T-helper 22 cell (primary cell): Measurements from ENCODE around the gene C11orf91.
"Not testable (repeated sequence)": the region's sequence is repeated elsewhere in the genome, so short reads cannot be mapped to it uniquely, and the experiment has no call there.

ENCODE experiments used
- DNase-seq: peaks from one replicate; pipeline ENCODE4 v3.0.0-alpha.2; 2020; ENCODE audit warnings: low read depth

C11orf91 gene

GRCh38 chr11:33700502-33701271, at the start of gene C11orf91:
Gene C11orf91 (minus strand): TSS chr11:33700826. CDS start chr11:33700740, 86 bp downstream.
- DNase-seq = peak; percentile 88

GRCh38 chr11:33747979-33748378, 47.4 kb upstream of the C11orf91 start:
- DNase-seq = no peak

- no peak for DNase-seq
Observed at GRCh38 chr11:33743291-33743690, 42.7 kb upstream of the C11orf91 start.

GRCh38 chr11:33742249-33742851, 41.7 kb upstream of the C11orf91 start:
- DNase-seq = no peak

- no peak for DNase-seq
Observed at GRCh38 chr11:33741806-33742205, 41.2 kb upstream of the C11orf91 start.

- no peak for DNase-seq
Observed at GRCh38 chr11:33737362-33737821, 36.8 kb upstream of the C11orf91 start.

- DNase-seq = peak; percentile 84
Observed at GRCh38 chr11:33736148-33736812, 35.7 kb upstream of the C11orf91 start, which contains the start of gene CD59. Gene CD59 (minus strand): TSS chr11:33736423. CDS start chr11:33722445, 13,978 bp downstream.

GRCh38 chr11:33735271-33736147, 34.9 kb upstream of the C11orf91 start:
- peak; percentile 11 for DNase-seq

- DNase-seq = no peak
Observed at GRCh38 chr11:33734441-33735270, 34.0 kb upstream of the C11orf91 start.

GRCh38 chr11:33733980-33734379, 33.4 kb upstream of the C11orf91 start:
- no peak for DNase-seq

- DNase-seq = no peak
Observed at GRCh38 chr11:33731723-33732531, 31.3 kb upstream of the C11orf91 start.

GRCh38 chr11:33730716-33731115, 30.1 kb upstream of the C11orf91 start:
- no peak for DNase-seq

GRCh38 chr11:33729072-33729664, 28.5 kb upstream of the C11orf91 start:
- DNase-seq = not testable (repeated sequence)

- not testable (repeated sequence) for DNase-seq
Observed at GRCh38 chr11:33727539-33727938, 26.9 kb upstream of the C11orf91 start.

- DNase-seq = no peak
Observed at GRCh38 chr11:33725496-33725895, 24.9 kb upstream of the C11orf91 start.

- no peak for DNase-seq
Observed at GRCh38 chr11:33724644-33725035, 24.0 kb upstream of the C11orf91 start.

- DNase-seq = no peak
Observed at GRCh38 chr11:33723238-33723881, 22.7 kb upstream of the C11orf91 start.

GRCh38 chr11:33722590-33723234, 22.1 kb upstream of the C11orf91 start:
- DNase-seq = no peak

GRCh38 chr11:33721984-33722383, 21.4 kb upstream of the C11orf91 start:
- no peak for DNase-seq
